Activated effector memory CD4-positive, alpha-beta T cell treated with Interleukin-2 at 50 U/mL for 16 hours (primary cell): ENCODE results near the gene NEB.
"Not testable (repeated sequence)": the region's sequence is repeated elsewhere in the genome, so short reads cannot be mapped to it uniquely, and the experiment has no call there.

Experiments used
- DNase-seq: peaks from one replicate; pipeline ENCODE4 v3.0.0-alpha.2; 2020

The NEB gene

GRCh38 chr2:151646512-151646911 lies 87.8 kb downstream of the NEB start:
- not testable (repeated sequence) for DNase-seq

- no peak for DNase-seq
Observed at GRCh38 chr2:151644580-151644979, 89.7 kb downstream of the NEB start.

GRCh38 chr2:151641895-151642294 lies 92.4 kb downstream of the NEB start:
- not testable (repeated sequence) for DNase-seq

GRCh38 chr2:151640087-151640486 lies 94.2 kb downstream of the NEB start:
- no peak for DNase-seq

GRCh38 chr2:151638990-151639389 lies 95.3 kb downstream of the NEB start:
- DNase-seq = no peak

- DNase-seq = peak; percentile 6
Observed at GRCh38 chr2:151638191-151638933, 95.9 kb downstream of the NEB start.

- DNase-seq = peak; percentile 62
Observed at GRCh38 chr2:151637271-151637781, 97.0 kb downstream of the NEB start.

GRCh38 chr2:151634736-151635467 lies 99.4 kb downstream of the NEB start:
- no peak for DNase-seq

GRCh38 chr2:151632993-151633565 lies 101.2 kb downstream of the NEB start:
- DNase-seq = no peak

GRCh38 chr2:151630372-151630771 lies 103.9 kb downstream of the NEB start:
- no peak for DNase-seq

- DNase-seq = no peak
Observed at GRCh38 chr2:151627353-151627752, 106.9 kb downstream of the NEB start.

GRCh38 chr2:151624271-151624670 lies 110.0 kb downstream of the NEB start:
- DNase-seq = no peak

GRCh38 chr2:151623631-151624030 lies 110.6 kb downstream of the NEB start:
- DNase-seq = no peak

- no peak for DNase-seq
Observed at GRCh38 chr2:151620761-151621160, 113.5 kb downstream of the NEB start.

GRCh38 chr2:151619337-151619989 lies 114.8 kb downstream of the NEB start:
- DNase-seq = no peak

- DNase-seq = no peak
Observed at GRCh38 chr2:151616760-151617339, 117.4 kb downstream of the NEB start.

- no peak for DNase-seq
Observed at GRCh38 chr2:151614606-151615306, 119.5 kb downstream of the NEB start.

- DNase-seq = no peak
Observed at GRCh38 chr2:151614159-151614558, 120.1 kb downstream of the NEB start.

- no peak for DNase-seq
Observed at GRCh38 chr2:151611351-151611750, 122.9 kb downstream of the NEB start.

GRCh38 chr2:151610310-151610709 lies 124.0 kb downstream of the NEB start:
- no peak for DNase-seq

- no peak for DNase-seq
Observed at GRCh38 chr2:151609705-151610104, 124.6 kb downstream of the NEB start.
